Natural killer cell (primary cell): ENCODE data around the gene RFX2. TPM values are rescaled to one million over a fixed set of nuclear protein-coding genes. Genes with fewer than 3 reads are reported as not detected.

Experiments used
- ATAC-seq, 3 donors: fragments of 150-1000 bp in 2 of 3; fragments of 200-7000 bp in 1 of 3; cut with Tn5 transposase; 1 replicate in 1 of 3; 2 replicates in 2 of 3; pipeline ENCODE4 v1.10.0; 2021; ENCODE audit warnings: mild to moderate bottlenecking in 2 of 3, moderate library complexity in 2 of 3
- DNase-seq, 2 donors: peaks; one replicate each; pipeline versions ENCODE4 v3.0.0 to v3.0.0-alpha.2; 2013 to 2021; ENCODE audit warnings: mixed read lengths in 1 of 2
- H3K27ac ChIP-seq: one replicate; pipeline ENCODE4 v1.5.1; 2013; ENCODE audit warnings: mild to moderate bottlenecking, low read length
- H3K27me3 ChIP-seq: one replicate; pipeline ENCODE4 v1.6.1; 2013; ENCODE audit warnings: low read length; ENCODE audit not compliant: control insufficient read depth, insufficient read depth
- H3K36me3 ChIP-seq: one replicate; pipeline ENCODE4 v1.6.1; 2013; ENCODE audit warnings: low read length; ENCODE audit not compliant: control insufficient read depth, insufficient read depth
- H3K4me1 ChIP-seq: one replicate; pipeline ENCODE4 v1.6.1; 2013; ENCODE audit warnings: low read length; ENCODE audit not compliant: control insufficient read depth, insufficient read depth
- H3K4me3 ChIP-seq: one replicate; pipeline ENCODE4 v1.5.1; 2013; ENCODE audit warnings: low read length
- H3K9me3 ChIP-seq: one replicate; pipeline ENCODE4 v1.6.1; 2013; ENCODE audit warnings: low read length; ENCODE audit not compliant: control insufficient read depth, insufficient read depth
- H3K27ac Mint-ChIP-seq, 2 donors: one replicate each; pipeline ENCODE4 v1.8.0; 2022; ENCODE audit warnings: mild to moderate bottlenecking in 2 of 2, mixed read lengths in 2 of 2, moderate library complexity in 1 of 2
- H3K27me3 Mint-ChIP-seq, 2 donors: one replicate each; pipeline ENCODE4 v1.8.0; 2022; ENCODE audit warnings: low read depth in 2 of 2, mixed read lengths in 2 of 2
- H3K36me3 Mint-ChIP-seq: one replicate; pipeline ENCODE4 v1.8.0; 2022; ENCODE audit warnings: mixed read lengths
- H3K4me1 Mint-ChIP-seq, 2 donors: one replicate each; pipeline ENCODE4 v1.8.0; 2022; ENCODE audit warnings: mixed read lengths in 2 of 2
- H3K4me3 Mint-ChIP-seq: one replicate; pipeline ENCODE4 v1.8.0; 2022; ENCODE audit warnings: mild to moderate bottlenecking, moderate library complexity, mixed read lengths
- H3K9me3 Mint-ChIP-seq, 2 donors: one replicate each; pipeline ENCODE4 v1.8.0; 2022; ENCODE audit warnings: mixed read lengths in 2 of 2
- WGBS: methylation state at CpG from one replicate; pipeline ENCODE4 v1.1.7; 2013; ENCODE audit warnings: missing lambda C conversion rate; ENCODE audit not compliant: insufficient coverage; 5-methylcytosine and 5-hydroxymethylcytosine counted together
- intact Hi-C: fragments of 100-400 bp; cut with micrococcal nuclease; formaldehyde crosslinking; loops from one replicate; pipeline ENCODE4 v1.14.2; 2022
- total RNA-seq, 4 donors: library from RNA; stranded (reverse); fragments of 120-200 nt in 1 of 4; gene quantifications; one replicate each; pipeline versions ENCODE4 v1.2.3 to v1.2.4, GENCODE V29; 2013 to 2022
- TF ChIP-seq, protein P1 (sequence below): fragments of 200-600 bp; IDR thresholded peaks from one replicate; pipeline ENCODE4 v1.8.0; 2022; ENCODE audit warnings: antibody characterized with exemption

The RFX2 gene
- total RNA-seq = 1 to 10 TPM; 2.4 to 4.6 (median 4.1) TPM
- total RNA-seq (2013) = 3.3 TPM

DNA sequence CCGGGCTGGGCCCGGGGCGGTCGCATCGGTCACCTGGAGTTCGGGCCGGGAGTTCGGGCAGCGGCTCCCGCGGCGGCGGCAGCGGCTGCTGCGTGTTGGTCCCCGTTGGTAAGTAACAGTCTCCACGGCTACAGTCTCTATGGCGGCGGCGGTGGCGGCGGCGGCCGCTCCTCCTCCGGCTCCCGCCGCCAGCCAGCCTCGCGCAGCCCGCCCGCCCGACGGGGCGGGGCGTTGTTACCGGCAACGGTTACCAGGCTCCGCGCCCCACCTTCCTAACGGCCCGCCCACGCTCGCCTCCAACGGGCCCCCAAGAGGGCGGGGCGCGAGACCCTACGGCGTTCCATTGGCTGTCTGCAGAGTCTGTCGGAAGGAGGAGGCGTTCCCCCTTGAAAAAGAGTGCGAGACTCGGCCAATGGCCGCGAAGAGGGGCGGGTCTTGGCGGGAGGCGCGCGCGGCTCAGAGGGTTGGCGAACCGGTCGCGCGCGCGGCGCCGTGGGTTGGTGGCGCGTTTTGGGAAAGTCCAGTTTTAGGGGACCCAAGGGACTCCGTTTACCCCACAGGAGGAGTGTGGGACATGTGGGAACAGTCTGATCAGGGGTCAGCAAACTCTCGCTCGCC is at the start of gene RFX2:
Gene RFX2, minus strand, starts transcription at position 141 of the 618 bp plus-strand sequence. CDS start 63,004 bp downstream, outside the sequence.
- Mint-ChIP-seq H3K4me3 (peak within 1 kb of the TSS; percentile 98), H3K36me3 (no peaks in the 10 kb centered on the region), H3K27ac (peak within 1 kb of the TSS; percentile 88 to 97), H3K27me3 (peaks cover 22 to 31% of the 10 kb centered on the region in 2 donors), H3K9me3 (no peaks in the 10 kb centered on the region), H3K4me1 (peaks cover 19 to 26% of the 10 kb centered on the region in 2 donors)
- H3K9me3 ChIP-seq = no peaks in the 10 kb centered on the region
- intact Hi-C loops = loop anchor here (2.0 to 5.0 kb wide), 2 partner anchors 43 to 88 kb away; no protein-coding TSS in a partner anchor
- H3K36me3 ChIP-seq = no peaks in the 10 kb centered on the region
- peak; percentile 96 to 100 (median 97) for ATAC-seq
- peak; percentile 98 to 99 for DNase-seq
- H3K27me3 ChIP-seq = peaks cover 10% of the 10 kb centered on the region
- peak within 1 kb of the TSS; percentile 44 for H3K4me3 ChIP-seq
- under 1% methylated on average over 73 of the region's 75 CpGs for WGBS
- H3K4me1 ChIP-seq = peaks cover 23% of the 10 kb centered on the region
- H3K27ac ChIP-seq = peak within 1 kb of the TSS; percentile 1
- TF ChIP-seq, protein P1, sequence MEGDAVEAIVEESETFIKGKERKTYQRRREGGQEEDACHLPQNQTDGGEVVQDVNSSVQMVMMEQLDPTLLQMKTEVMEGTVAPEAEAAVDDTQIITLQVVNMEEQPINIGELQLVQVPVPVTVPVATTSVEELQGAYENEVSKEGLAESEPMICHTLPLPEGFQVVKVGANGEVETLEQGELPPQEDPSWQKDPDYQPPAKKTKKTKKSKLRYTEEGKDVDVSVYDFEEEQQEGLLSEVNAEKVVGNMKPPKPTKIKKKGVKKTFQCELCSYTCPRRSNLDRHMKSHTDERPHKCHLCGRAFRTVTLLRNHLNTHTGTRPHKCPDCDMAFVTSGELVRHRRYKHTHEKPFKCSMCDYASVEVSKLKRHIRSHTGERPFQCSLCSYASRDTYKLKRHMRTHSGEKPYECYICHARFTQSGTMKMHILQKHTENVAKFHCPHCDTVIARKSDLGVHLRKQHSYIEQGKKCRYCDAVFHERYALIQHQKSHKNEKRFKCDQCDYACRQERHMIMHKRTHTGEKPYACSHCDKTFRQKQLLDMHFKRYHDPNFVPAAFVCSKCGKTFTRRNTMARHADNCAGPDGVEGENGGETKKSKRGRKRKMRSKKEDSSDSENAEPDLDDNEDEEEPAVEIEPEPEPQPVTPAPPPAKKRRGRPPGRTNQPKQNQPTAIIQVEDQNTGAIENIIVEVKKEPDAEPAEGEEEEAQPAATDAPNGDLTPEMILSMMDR = no peak

DNA sequence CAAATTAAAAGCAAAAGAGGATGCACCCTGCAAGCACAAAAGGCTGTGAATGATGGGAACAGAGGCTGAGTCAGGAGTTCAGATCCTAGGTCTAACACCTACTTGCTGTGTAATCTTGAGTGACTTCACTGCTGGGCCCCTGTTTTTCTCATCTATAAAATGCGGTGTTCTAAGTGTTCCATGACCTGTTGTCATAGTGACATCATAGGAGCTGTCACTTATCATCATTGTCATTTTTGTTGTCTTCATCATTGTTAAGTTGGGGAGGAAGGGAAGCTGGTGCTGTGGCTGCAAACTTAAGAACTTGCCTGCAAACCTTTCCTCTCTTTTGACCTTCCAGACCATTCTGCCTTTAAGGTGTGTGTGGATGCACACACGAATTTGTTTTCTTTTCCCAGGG is 45.7 kb upstream of the RFX2 start:
- peaks cover 0 to 1% of the 10 kb centered on the region in 2 donors for H3K4me1 Mint-ChIP-seq
- no peak overlapping the region for H3K4me3 Mint-ChIP-seq
- H3K36me3 Mint-ChIP-seq = no peaks in the 10 kb centered on the region
- peaks cover 4% of the 10 kb centered on the region for H3K9me3 ChIP-seq
- H3K4me3 ChIP-seq = no peak overlapping the region
- no peak overlapping the region for H3K27ac Mint-ChIP-seq
- H3K4me1 ChIP-seq = peaks cover 3% of the 10 kb centered on the region
- H3K9me3 Mint-ChIP-seq = peaks cover 2 to 8% of the 10 kb centered on the region in 2 donors
- WGBS = 48% methylated on average over 2 of the region's 2 CpGs
- no peaks in the 10 kb centered on the region for H3K27me3 Mint-ChIP-seq
- intact Hi-C loops = no loop called here
- no peak for DNase-seq
- no peak overlapping the region for H3K27ac ChIP-seq
- H3K27me3 ChIP-seq = no peaks in the 10 kb centered on the region
- no peak for ATAC-seq
- no peaks in the 10 kb centered on the region for H3K36me3 ChIP-seq
- TF ChIP-seq, protein P1 = no peak

DNA sequence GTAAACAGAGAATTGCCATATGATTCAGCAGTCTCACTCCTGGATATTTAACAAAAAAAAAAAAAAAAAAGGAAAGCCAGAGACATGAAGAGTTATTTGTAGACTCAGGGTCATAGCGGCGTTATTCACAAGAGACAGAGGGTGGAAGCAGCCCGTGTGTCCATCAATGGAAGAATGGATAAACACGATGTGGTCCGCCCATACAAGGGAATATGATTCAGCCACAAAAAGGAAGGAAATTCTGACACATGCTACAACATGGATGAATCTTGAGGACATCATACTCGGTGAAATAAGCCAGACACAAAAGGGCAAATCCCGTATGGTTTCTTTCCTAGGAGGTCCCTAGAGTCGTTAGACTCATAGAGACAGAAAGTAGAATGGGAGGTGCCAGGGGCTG is 40.0 kb upstream of the RFX2 start:
- Mint-ChIP-seq H3K4me3 (no peak overlapping the region), H3K9me3 (no peaks in the 10 kb centered on the region), H3K27me3 (no peaks in the 10 kb centered on the region), H3K36me3 (no peaks in the 10 kb centered on the region), H3K27ac (no peak overlapping the region), H3K4me1 (no peaks in the 10 kb centered on the region)
- Histone ChIP-seq H3K36me3 (no peaks in the 10 kb centered on the region), H3K4me3 (no peak overlapping the region), H3K27ac (no peak overlapping the region), H3K9me3 (peaks cover 4% of the 10 kb centered on the region), H3K27me3 (no peaks in the 10 kb centered on the region), H3K4me1 (no peaks in the 10 kb centered on the region)
- intact Hi-C loops = no loop called here
- TF ChIP-seq, protein P1 = no peak
- no peak for ATAC-seq
- no peak for DNase-seq
- 91% methylated on average over 8 of the region's 8 CpGs for WGBS

DNA sequence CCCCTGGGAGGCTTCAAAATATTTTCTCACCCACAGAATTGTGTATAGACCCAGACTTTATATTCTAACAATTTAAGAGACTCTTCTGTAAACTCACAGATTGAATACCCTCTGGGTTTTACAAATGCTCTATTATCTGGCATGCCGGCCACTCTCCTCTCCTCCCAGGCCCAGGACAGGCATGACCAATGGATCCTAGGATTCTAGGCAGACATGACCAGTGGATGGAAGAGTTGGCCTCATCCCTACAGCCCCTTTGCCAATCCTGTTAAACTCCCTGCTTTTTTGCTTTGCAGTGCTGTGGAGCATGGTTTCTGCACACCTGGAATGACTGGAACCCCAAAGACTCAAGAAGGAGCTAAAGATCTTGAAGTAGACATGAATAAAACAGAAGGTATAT is 30.9 kb upstream of the RFX2 start:
- TF ChIP-seq, protein P1 = no peak
- intact Hi-C loops = no loop called here
- no peaks in the 10 kb centered on the region for H3K27me3 Mint-ChIP-seq

More for the DNA sequence above, 30.9 kb upstream of the RFX2 start:
- Mint-ChIP-seq H3K9me3 (no peaks in the 10 kb centered on the region), H3K4me1 (no peaks in the 10 kb centered on the region), H3K27ac (no peak overlapping the region), H3K36me3 (no peaks in the 10 kb centered on the region), H3K4me3 (no peak overlapping the region)
- H3K27ac ChIP-seq = no peak overlapping the region
- DNase-seq = no peak
- 100% methylated on average over 1 of the region's 1 CpG for WGBS
- H3K27me3 ChIP-seq = no peaks in the 10 kb centered on the region
- H3K4me3 ChIP-seq = no peak overlapping the region
- no peaks in the 10 kb centered on the region for H3K4me1 ChIP-seq
- no peaks in the 10 kb centered on the region for H3K9me3 ChIP-seq
- H3K36me3 ChIP-seq = no peaks in the 10 kb centered on the region
- ATAC-seq = no peak
